CD4-positive, alpha-beta T cell treated with Interleukin-12 subunit alpha and Interleukin-12 subunit beta, for 1 hour (primary cell): ENCODE results near the gene OR2C3.
A peak's percentile ranks its signal among the peaks of the same experiment; 100 is the strongest.
"Not testable (repeated sequence)": the region's sequence is repeated elsewhere in the genome, so short reads cannot be mapped to it uniquely, and the experiment has no call there.

Experiments
- DNase-seq: peaks from one replicate; pipeline ENCODE4 v3.0.0-alpha.2; 2020

OR2C3 gene

GRCh38 chr1:247536340-247536739 lies at the start of gene OR2C3:
TSS of gene OR2C3 (minus strand) at chr1:247536440. CDS start at chr1:247532511, 3,929 bp downstream.
- no peak for DNase-seq

- DNase-seq, result no peak
Measured at GRCh38 chr1:247578946-247579460, 42.8 kb upstream of the OR2C3 start.

DNA sequence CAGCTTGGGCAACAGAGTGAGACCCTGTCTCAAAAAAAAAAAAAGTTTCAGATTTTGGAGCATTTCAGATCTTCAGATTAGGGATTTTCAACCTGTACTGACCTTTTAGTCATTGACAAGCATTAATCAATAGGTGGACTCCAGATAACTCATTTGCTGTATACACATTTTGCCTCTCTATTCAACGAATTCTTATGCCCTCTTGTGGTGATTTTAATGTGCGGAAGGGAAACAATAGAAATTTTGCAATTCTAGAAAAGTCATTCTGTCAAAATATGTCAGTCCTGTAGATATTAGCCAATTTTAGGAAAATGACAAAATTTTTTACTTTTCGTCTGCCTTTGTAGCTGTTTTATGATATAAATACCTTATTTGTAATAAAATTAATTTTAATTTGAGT lies 40.3 kb upstream of the OR2C3 start:
- DNase-seq, result peak; percentile 9

DNA sequence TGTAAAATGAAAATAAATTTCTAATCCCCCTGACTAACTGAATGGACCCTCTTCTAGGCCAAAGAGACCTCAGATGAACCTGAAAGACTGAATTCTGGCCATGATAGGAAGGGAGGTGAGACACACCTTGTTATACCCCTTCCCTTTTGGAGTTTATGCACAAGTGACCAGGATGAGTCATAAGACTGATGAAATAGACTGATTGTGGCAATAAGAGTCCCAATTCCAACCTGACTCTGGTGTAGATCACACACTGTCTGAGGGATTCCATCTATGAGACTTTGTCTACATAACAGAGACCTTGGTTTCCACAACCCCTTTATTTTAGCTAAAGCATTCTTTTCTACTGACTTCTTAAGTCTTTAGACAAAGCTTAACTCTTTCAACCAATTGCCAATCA lies 38.4 kb upstream of the OR2C3 start:
- no peak for DNase-seq

DNA sequence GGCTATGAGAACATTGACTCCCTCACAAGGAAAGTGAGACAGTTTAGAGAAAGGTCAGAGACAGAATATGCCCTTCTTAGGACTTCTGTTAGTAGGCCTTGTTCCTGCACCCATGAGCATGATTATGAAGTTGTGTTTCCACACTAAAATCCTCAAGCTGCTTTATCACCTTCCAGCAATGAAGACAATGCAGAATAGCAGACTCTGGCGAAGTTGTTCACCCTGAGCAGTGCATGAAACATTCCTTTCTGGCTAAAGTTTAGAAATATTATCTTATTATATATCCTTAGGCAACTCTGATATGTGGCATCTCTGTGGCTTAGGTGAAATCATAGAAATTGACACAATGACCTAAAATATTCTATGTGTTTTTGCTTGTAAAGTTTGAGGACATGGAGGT lies 38.0 kb upstream of the OR2C3 start:
- DNase-seq, result no peak

DNA sequence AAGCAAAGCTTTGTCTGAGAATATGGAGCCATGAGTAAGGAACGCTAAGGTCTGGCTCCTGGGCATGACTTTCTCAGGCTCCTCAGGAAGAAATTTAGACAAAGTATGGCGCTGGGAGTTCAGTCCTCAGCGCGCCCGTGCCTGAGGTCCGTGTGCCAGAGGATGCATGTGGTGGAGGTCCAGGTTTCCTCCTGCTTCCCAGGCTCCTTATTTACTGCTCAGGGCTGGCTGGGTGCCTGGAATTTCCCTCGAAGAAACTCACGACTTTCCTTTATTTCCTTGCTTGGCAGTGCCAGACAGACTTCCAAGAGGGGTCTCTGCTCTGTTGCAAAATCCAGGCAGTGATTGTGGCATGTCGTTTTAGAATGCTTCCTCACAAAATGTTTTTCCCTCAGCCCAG lies 26.0 kb upstream of the OR2C3 start:
- DNase-seq, result no peak

DNA sequence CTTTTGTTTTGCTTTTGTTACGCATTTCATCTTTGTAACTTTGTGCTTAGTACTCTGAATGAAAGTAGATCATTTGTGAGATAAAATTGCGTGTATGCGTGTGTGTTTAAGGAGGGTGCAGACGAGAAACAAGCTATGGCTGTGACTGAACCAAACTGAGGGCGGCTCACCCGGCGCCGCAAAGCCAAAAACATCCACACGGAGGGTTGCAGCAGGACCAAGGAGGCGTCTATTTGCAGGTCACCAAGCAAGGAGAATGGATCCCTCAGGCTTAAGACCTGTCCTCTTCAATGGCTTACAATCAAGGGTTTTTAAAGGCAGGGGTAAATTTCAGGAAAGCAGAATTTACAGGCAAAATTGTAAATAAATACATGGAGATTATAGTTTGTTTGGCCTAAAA lies 25.5 kb upstream of the OR2C3 start:
- DNase-seq, result no peak

DNA sequence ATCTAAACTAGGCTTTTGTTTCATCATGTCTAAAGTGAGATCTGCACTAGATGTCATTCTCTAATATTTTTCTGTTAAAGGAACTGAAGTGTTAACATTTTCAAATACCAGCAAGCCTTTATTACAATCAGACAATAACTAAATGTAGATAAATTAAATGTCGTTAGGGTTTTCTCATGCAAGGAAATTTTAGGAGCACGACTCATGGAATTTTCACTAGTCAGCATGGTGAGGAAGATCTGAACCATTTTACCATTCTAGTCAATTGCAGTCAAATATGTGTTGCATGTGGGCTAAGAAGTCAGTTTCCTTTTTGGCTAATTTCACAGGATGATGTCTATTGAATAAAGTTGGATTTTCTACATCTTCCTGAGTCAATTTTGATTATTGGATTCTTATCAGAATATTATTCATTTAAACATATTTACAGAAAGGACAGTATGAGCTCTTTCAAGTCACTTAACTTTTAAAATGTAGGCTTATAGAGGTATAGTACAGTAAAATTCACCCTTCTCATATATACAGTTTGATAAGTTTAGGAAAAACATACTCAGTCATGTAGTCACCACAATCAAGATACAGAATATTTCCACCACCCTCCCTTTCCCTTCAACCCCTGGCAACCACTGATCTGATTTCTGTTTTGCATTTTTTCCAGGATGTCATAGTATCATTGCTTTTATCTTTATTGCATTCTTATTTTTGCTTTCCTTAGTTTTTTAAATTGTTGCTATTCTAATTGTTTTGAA lies 21.9 kb upstream of the OR2C3 start:
- no peak for DNase-seq

DNA sequence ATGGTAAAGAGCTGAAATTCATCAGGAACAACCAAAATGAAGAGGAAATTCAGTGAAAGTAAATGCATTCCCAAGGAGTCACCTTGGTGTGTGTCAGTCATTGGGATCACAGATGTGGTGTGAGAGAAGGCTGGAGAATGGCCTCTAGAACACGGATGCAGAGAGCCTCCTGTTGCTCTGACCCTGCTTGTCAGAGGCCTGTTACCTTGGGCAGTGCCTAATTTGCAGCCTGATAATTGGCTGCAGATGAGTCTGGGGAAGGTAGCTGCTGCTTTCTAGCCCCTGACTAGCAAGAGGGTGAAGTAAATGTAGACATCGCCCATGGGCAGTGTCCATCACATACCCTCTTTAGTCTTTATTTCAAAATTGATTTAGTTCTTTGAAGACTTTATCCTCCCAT lies 16.0 kb upstream of the OR2C3 start:
- DNase-seq, result no peak

DNA sequence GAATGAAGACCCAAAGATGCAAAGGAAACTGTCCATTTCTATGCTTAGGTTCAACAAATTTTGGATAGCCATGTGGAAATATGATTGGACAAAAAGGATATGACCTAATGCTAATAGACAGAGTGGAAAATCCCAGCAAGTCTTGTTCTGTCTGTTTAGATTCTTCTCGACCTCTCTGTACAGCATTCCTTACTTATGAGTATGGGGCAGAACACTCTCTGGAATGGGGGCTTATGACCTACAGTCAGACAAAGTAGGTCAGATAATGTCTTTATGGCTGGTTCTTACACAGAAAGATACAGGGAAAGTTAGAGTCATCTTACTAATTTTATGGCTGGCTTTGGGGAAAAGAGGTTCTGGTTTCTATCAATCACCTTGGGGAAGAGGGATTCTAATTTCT lies 15.5 kb upstream of the OR2C3 start:
- no peak for DNase-seq

DNA sequence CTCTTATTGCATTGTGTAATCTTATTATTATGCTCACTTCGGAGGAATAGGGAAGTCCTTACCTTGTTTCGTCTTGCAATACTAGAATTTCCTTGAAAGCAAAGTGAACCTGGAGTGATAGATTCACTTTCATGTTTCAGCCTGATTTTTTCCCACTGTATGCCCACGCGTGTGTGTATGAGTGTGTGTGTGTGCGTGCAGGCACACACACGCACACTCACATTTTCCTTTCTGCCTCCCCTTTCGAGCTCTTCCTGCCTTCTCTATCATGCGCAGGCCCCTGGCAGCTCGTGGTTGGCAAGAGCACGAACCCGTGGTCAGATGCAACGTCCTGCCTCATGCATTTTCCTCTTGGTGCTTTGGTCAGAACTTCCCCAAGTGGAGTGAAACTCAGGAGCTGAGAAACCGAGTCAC lies 12.5 kb upstream of the OR2C3 start, which contains the start of gene GCSAML:
GCSAML (plus strand) TSS at position 366 of the 414 bp plus-strand sequence. CDS start 58 bp downstream, outside the sequence.
- DNase-seq, result no peak

- DNase-seq, result no peak
Measured at GRCh38 chr1:247548092-247548491, 11.9 kb upstream of the OR2C3 start.

- no peak for DNase-seq
Measured at GRCh38 chr1:247542811-247543210, 6.6 kb upstream of the OR2C3 start.

GRCh38 chr1:247540581-247540980 lies 4.3 kb upstream of the OR2C3 start:
- no peak for DNase-seq

DNA sequence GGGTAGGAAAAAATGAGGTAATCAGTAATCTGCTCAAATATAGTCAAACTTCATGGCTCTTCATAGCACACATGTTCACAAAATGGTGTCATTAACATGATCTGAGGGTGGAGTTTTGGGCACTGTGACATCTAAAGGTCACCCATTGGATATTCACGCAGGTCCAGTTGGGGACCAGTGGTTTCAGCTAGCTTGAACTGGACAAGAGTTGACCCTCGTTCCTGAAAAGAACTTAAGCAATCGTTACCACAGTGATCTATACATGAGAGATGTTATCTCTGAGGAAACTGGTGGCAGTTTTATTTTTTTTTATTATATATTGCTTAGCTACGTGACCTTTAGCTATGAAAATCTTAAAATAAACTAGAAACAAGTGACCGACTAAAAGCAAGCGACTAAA lies 3.0 kb upstream of the OR2C3 start:
- DNase-seq, result no peak

GRCh38 chr1:247538561-247538960 lies 2.3 kb upstream of the OR2C3 start:
- DNase-seq, result no peak

GRCh38 chr1:247535402-247535801 lies 838 bp downstream of the OR2C3 start:
- DNase-seq, result no peak

GRCh38 chr1:247531937-247532336 lies 4.3 kb downstream of the OR2C3 start:
- no peak for DNase-seq

GRCh38 chr1:247530785-247531184 lies 5.5 kb downstream of the OR2C3 start:
- no peak for DNase-seq

DNA sequence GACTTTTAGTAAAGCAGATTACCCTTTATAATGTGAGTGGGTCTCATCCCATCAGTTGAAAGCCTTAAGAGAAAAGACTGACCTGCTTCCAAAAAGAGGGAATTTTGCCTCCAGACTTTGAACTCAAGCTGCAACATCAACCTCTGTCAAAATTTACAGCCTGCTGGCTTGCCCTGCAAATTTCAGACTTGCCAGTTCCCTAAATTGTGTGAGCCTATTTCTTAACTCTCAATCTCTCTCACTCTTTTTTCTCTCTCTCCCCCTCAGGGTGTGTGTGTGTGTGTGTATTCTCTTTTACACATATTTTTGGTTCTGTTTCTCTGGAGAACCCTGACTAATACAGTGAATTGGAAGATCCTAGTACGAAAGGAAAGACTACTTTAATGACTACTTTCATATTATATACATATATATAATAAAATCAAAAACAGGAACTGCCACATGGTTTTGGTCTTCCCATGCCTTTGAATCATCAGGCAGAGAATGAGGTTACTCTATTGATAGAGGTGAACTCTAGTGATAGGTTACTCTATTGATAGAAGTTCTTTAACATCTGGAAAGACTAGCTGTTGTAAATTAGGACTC lies 6.4 kb downstream of the OR2C3 start:
- DNase-seq, result no peak

GRCh38 chr1:247528812-247529474 lies 7.3 kb downstream of the OR2C3 start:
- no peak for DNase-seq

- not testable (repeated sequence) for DNase-seq
Measured at GRCh38 chr1:247521886-247522285, 14.4 kb downstream of the OR2C3 start.

- DNase-seq, result no peak
Measured at GRCh38 chr1:247518613-247518891, 17.7 kb downstream of the OR2C3 start.
